Neural progenitor cell (in vitro differentiated cells): ENCODE data around the gene SPOUT1. TPM values are rescaled to one million over a fixed set of nuclear protein-coding genes. Genes with fewer than 3 reads are reported as not detected.
"Not testable (repeated sequence)": the region's sequence is repeated elsewhere in the genome, so short reads cannot be mapped to it uniquely, and the experiment has no call there.

ENCODE experiments used
- DNase-seq: peaks from one replicate; pipeline ENCODE4 v3.0.0-alpha.2; 2016; ENCODE audit warnings: low spot score
- H2AFZ ChIP-seq: fragments of 200-600 bp; sonication (generic); replicated peaks from 2 replicates; pipeline ENCODE4 v1.6.1; 2016; ENCODE audit warnings: antibody characterized with exemption
- H3F3A ChIP-seq: fragments of 200-600 bp; sonication (generic); 2 replicates; pipeline ENCODE4 v1.6.1; 2016; ENCODE audit warnings: antibody characterized with exemption, low read depth
- H3K27ac ChIP-seq: fragments of 200-600 bp; sonication (generic); 2 replicates; pipeline ENCODE4 v1.5.1; 2016; ENCODE audit warnings: mild to moderate bottlenecking
- H3K27me3 ChIP-seq: fragments of 200-600 bp; sonication (generic); 2 replicates; pipeline ENCODE4 v1.6.1; 2016; ENCODE audit warnings: mild to moderate bottlenecking, moderate library complexity
- H3K36me3 ChIP-seq: fragments of 200-600 bp; sonication (generic); 2 replicates; pipeline ENCODE4 v1.5.1; 2016
- H3K4me1 ChIP-seq: fragments of 200-600 bp; sonication (generic); 2 replicates; pipeline ENCODE4 v1.6.1; 2016; ENCODE audit warnings: mixed run types
- H3K4me2 ChIP-seq: fragments of 200-600 bp; sonication (generic); 2 replicates; pipeline ENCODE4 v1.6.1; 2016
- H3K4me3 ChIP-seq: fragments of 200-600 bp; sonication (generic); 2 replicates; pipeline ENCODE4 v1.5.1; 2016
- H3K79me2 ChIP-seq: fragments of 200-600 bp; sonication (generic); 2 replicates; pipeline ENCODE4 v1.6.1; 2016; ENCODE audit warnings: low read depth
- H3K9ac ChIP-seq: fragments of 200-600 bp; sonication (generic); 2 replicates; pipeline ENCODE4 v1.6.1; 2016
- H3K9me3 ChIP-seq: fragments of 200-600 bp; sonication (generic); 2 replicates; pipeline ENCODE4 v1.5.1; 2016; ENCODE audit warnings: low read depth
- H4K20me1 ChIP-seq: fragments of 200-600 bp; sonication (generic); 2 replicates; pipeline ENCODE4 v1.6.1; 2016; ENCODE audit warnings: low read depth
- H3K27ac Mint-ChIP-seq: 3 replicates; pipeline ENCODE4 v1.8.0; 2021; ENCODE audit warnings: mixed read lengths
- H3K27me3 Mint-ChIP-seq: 2 replicates; pipeline ENCODE4 v1.8.0; 2022; ENCODE audit warnings: low read depth, mild to moderate bottlenecking, inconsistent platforms, moderate library complexity, mixed read lengths; ENCODE audit not compliant: insufficient read depth
- H3K36me3 Mint-ChIP-seq: 3 replicates; pipeline ENCODE4 v1.8.0; 2021; ENCODE audit warnings: mixed read lengths
- H3K4me1 Mint-ChIP-seq: 3 replicates; pipeline ENCODE4 v1.8.0; 2021; ENCODE audit warnings: mixed read lengths
- H3K4me3 Mint-ChIP-seq: 3 replicates; pipeline ENCODE4 v1.8.0; 2021; ENCODE audit warnings: mild to moderate bottlenecking, moderate library complexity, mixed read lengths
- H3K9me3 Mint-ChIP-seq: 3 replicates; pipeline ENCODE4 v1.8.0; 2020; ENCODE audit warnings: mixed read lengths
- CTCF ChIP-seq: fragments of 200-600 bp; sonication (generic); IDR thresholded peaks from 2 replicates; pipeline ENCODE4 v1.5.1; 2017; ENCODE audit warnings: antibody characterized with exemption, mild to moderate bottlenecking
- EZH2 ChIP-seq: fragments of 200-600 bp; sonication (generic); IDR thresholded peaks from 2 replicates; pipeline ENCODE4 v1.6.1; 2017; ENCODE audit warnings: antibody characterized with exemption, mild to moderate bottlenecking, moderate library complexity
- EZH2phosphoT487 ChIP-seq: fragments of 200-600 bp; sonication (generic); IDR thresholded peaks from 2 replicates; pipeline ENCODE4 v1.6.1; 2017; ENCODE audit warnings: antibody characterized with exemption
- total RNA-seq: library from RNA; depleted of rRNA; stranded (reverse); fragments of >200 nt; gene quantifications from 2 replicates; pipeline ENCODE4 v1.2.3, GENCODE V29; 2015; ENCODE audit warnings: low replicate concordance

Gene SPOUT1
- total RNA-seq, 1 donor from 2014 or later = 17.2 TPM

GRCh38 chr9:128845186-128845931 lies 15.8 kb upstream of the SPOUT1 start:
- Histone ChIP-seq H3K4me1 (no peaks in the 10 kb centered on the region), H3K9ac (no peak overlapping the region), H3K36me3 (no peaks in the 10 kb centered on the region), H3K79me2 (no peaks in the 10 kb centered on the region), H4K20me1 (no peaks in the 10 kb centered on the region), H3K4me3 (no peak overlapping the region), H3K4me2 (no peak overlapping the region), H3K27ac (peak overlapping the region; percentile 20), H2AFZ (no peak overlapping the region), H3K27me3 (no peaks in the 10 kb centered on the region), H3F3A (no peaks in the 10 kb centered on the region), H3K9me3 (no peaks in the 10 kb centered on the region)
- Mint-ChIP-seq H3K9me3 (peaks cover 15% of the 10 kb centered on the region), H3K27ac (no peak overlapping the region), H3K27me3 (peaks cover 5% of the 10 kb centered on the region), H3K4me1 (no peaks in the 10 kb centered on the region), H3K4me3 (no peak overlapping the region), H3K36me3 (peaks cover 8% of the 10 kb centered on the region)
- peak; percentile 12 for DNase-seq
- TF ChIP-seq CTCF = peak; percentile 9
- TF ChIP-seq EZH2phosphoT487 = no peak

GRCh38 chr9:128843171-128843570 lies 13.6 kb upstream of the SPOUT1 start:
- not testable (repeated sequence) for DNase-seq, H3K27ac ChIP-seq, H3K36me3 Mint-ChIP-seq, H3K4me3 ChIP-seq, H3K27me3 Mint-ChIP-seq, H3K27ac Mint-ChIP-seq, H3K9me3 ChIP-seq, H3K27me3 ChIP-seq, H4K20me1 ChIP-seq, H2AFZ ChIP-seq, H3K9ac ChIP-seq, H3K4me1 ChIP-seq, H3K4me1 Mint-ChIP-seq, H3K4me3 Mint-ChIP-seq, H3K4me2 ChIP-seq, H3K9me3 Mint-ChIP-seq, H3K36me3 ChIP-seq, H3K79me2 ChIP-seq, H3F3A ChIP-seq

GRCh38 chr9:128841694-128842492 lies 12.3 kb upstream of the SPOUT1 start:
- no peaks in the 10 kb centered on the region for H3K9me3 Mint-ChIP-seq
- Histone ChIP-seq H3K27me3 (no peaks in the 10 kb centered on the region), H3K4me2 (no peak overlapping the region), H3K79me2 (no peaks in the 10 kb centered on the region), H3K4me1 (no peaks in the 10 kb centered on the region), H3K4me3 (no peak overlapping the region), H3K27ac (no peak overlapping the region), H3K9me3 (no peaks in the 10 kb centered on the region), H3F3A (no peaks in the 10 kb centered on the region), H3K36me3 (no peaks in the 10 kb centered on the region), H4K20me1 (no peaks in the 10 kb centered on the region), H2AFZ (no peak overlapping the region), H3K9ac (no peak overlapping the region)
- H3K4me3 Mint-ChIP-seq = no peak overlapping the region
- no peak for TF ChIP-seq EZH2
- no peak for TF ChIP-seq CTCF
- TF ChIP-seq EZH2phosphoT487 = no peak
- DNase-seq = no peak
- H3K4me1 Mint-ChIP-seq = peaks cover 3% of the 10 kb centered on the region
- H3K36me3 Mint-ChIP-seq = no peaks in the 10 kb centered on the region
- H3K27ac Mint-ChIP-seq = no peak overlapping the region
- peaks cover 5% of the 10 kb centered on the region for H3K27me3 Mint-ChIP-seq

- Histone ChIP-seq H3K4me1 (no peaks in the 10 kb centered on the region), H3K79me2 (no peaks in the 10 kb centered on the region), H3K9ac (no peak overlapping the region), H3K36me3 (no peaks in the 10 kb centered on the region), H3F3A (no peaks in the 10 kb centered on the region), H3K27me3 (no peaks in the 10 kb centered on the region), H4K20me1 (no peaks in the 10 kb centered on the region), H3K9me3 (no peaks in the 10 kb centered on the region), H3K4me2 (no peak overlapping the region), H3K4me3 (no peak overlapping the region), H2AFZ (no peak overlapping the region), H3K27ac (no peak overlapping the region)
- H3K36me3 Mint-ChIP-seq = no peaks in the 10 kb centered on the region
- H3K9me3 Mint-ChIP-seq = no peaks in the 10 kb centered on the region
- no peak for TF ChIP-seq CTCF
- TF ChIP-seq EZH2 = no peak
- TF ChIP-seq EZH2phosphoT487 = no peak
- no peak overlapping the region for H3K4me3 Mint-ChIP-seq
- H3K27me3 Mint-ChIP-seq = peaks cover 5% of the 10 kb centered on the region
- no peak for DNase-seq
- H3K4me1 Mint-ChIP-seq = peaks cover 3% of the 10 kb centered on the region
- H3K27ac Mint-ChIP-seq = no peak overlapping the region
Observed at GRCh38 chr9:128840524-128840923, 10.9 kb upstream of the SPOUT1 start.
